ENCODE results near the gene APOL3. TPM values are rescaled to one million over a fixed set of nuclear protein-coding genes. Genes with fewer than 3 reads are reported as not detected.

The APOL3 gene
- total and polyA plus RNA-seq, 10 of the 15 experiments (the other 5 are each of a cell fraction or from before 2014, with no cell fraction given): 6.9 to 66.8 (median 48.5) TPM

- TF ChIP-seq, protein P1, sequence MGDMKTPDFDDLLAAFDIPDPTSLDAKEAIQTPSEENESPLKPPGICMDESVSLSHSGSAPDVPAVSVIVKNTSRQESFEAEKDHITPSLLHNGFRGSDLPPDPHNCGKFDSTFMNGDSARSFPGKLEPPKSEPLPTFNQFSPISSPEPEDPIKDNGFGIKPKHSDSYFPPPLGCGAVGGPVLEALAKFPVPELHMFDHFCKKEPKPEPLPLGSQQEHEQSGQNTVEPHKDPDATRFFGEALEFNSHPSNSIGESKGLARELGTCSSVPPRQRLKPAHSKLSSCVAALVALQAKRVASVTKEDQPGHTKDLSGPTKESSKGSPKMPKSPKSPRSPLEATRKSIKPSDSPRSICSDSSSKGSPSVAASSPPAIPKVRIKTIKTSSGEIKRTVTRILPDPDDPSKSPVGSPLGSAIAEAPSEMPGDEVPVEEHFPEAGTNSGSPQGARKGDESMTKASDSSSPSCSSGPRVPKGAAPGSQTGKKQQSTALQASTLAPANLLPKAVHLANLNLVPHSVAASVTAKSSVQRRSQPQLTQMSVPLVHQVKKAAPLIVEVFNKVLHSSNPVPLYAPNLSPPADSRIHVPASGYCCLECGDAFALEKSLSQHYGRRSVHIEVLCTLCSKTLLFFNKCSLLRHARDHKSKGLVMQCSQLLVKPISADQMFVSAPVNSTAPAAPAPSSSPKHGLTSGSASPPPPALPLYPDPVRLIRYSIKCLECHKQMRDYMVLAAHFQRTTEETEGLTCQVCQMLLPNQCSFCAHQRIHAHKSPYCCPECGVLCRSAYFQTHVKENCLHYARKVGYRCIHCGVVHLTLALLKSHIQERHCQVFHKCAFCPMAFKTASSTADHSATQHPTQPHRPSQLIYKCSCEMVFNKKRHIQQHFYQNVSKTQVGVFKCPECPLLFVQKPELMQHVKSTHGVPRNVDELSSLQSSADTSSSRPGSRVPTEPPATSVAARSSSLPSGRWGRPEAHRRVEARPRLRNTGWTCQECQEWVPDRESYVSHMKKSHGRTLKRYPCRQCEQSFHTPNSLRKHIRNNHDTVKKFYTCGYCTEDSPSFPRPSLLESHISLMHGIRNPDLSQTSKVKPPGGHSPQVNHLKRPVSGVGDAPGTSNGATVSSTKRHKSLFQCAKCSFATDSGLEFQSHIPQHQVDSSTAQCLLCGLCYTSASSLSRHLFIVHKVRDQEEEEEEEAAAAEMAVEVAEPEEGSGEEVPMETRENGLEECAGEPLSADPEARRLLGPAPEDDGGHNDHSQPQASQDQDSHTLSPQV (IDR thresholded peaks at IDR 0.05): no peak
- TF ChIP-seq RELB (IDR thresholded peaks at IDR 0.05; ENCODE audit: low read depth) (no peak), TCF7 (IDR thresholded peaks at IDR 0.05; ENCODE audit: borderline replicate concordance) (no peak), CTCF (IDR thresholded peaks at IDR 0.05 in 2 of 3, conservative IDR thresholded peaks at IDR 0.05 in 1 of 3; ENCODE audit: control insufficient read depth in 2 of 3, extremely low read depth in 1 of 3, insufficient read depth in 1 of 3, low read depth in 3 of 3, low read length in 3 of 3) (no peak), NR2C2 (IDR thresholded peaks at IDR 0.05; ENCODE audit: borderline replicate concordance, control insufficient read depth, insufficient read length, low read depth) (no peak), RBBP5 (conservative IDR thresholded peaks at IDR 0.05) (no peak)
Observed at GRCh38 chr22:36129486-36130388, 30.8 kb downstream of the APOL3 start (continued).
